SK-N-SH treated with all-trans-retinoic acid at 6 μM for 48 hours (cell line): ENCODE results near the gene DPP10.

ENCODE experiments used
- ATAC-seq: fragments of 200-7000 bp; cut with Tn5 transposase; 3 replicates; pipeline ENCODE4 v1.9.1; 2020; ENCODE audit warnings: mild to moderate bottlenecking, moderate library complexity
- BACH2 ChIP-seq: fragments of 250-450 bp; sonication (Bioruptor Pico); IDR thresholded peaks from 2 replicates; pipeline ENCODE4 v1.9.0; 2021; ENCODE audit warnings: mild to moderate bottlenecking, borderline replicate concordance
- CREB5 ChIP-seq: fragments of 250-450 bp; sonication (Bioruptor Pico); IDR thresholded peaks from 2 replicates; pipeline ENCODE4 v1.5.1; 2020; ENCODE audit warnings: low read depth, mild to moderate bottlenecking, moderate library complexity
- CSDC2 ChIP-seq: fragments of 250-450 bp; sonication (Bioruptor Pico); IDR thresholded peaks from 2 replicates; pipeline ENCODE4 v1.5.0; 2020; ENCODE audit warnings: mild to moderate bottlenecking, moderate library complexity
- CSRNP3 ChIP-seq: fragments of 250-450 bp; sonication (Bioruptor Pico); IDR thresholded peaks from 2 replicates; pipeline ENCODE4 v1.5.1; 2021; ENCODE audit warnings: mild to moderate bottlenecking, moderate library complexity
- ESRRG ChIP-seq: fragments of 250-450 bp; sonication (Bioruptor Pico); IDR thresholded peaks from 2 replicates; pipeline ENCODE4 v1.6.1; 2021; ENCODE audit warnings: mild to moderate bottlenecking
- GLIS3 ChIP-seq: fragments of 250-450 bp; sonication (Bioruptor Pico); IDR thresholded peaks from 2 replicates; pipeline ENCODE4 v1.5.0; 2020; ENCODE audit warnings: mild to moderate bottlenecking, moderate library complexity
- ISL1 ChIP-seq: fragments of 250-450 bp; sonication (Bioruptor Pico); IDR thresholded peaks from 2 replicates; pipeline ENCODE4 v2.1.2; 2022; ENCODE audit warnings: mild to moderate bottlenecking, moderate library complexity
- OSR1 ChIP-seq: fragments of 250-450 bp; sonication (Bioruptor Pico); IDR thresholded peaks from 2 replicates; pipeline ENCODE4 v1.8.0; 2022; ENCODE audit warnings: moderate library complexity, mild to moderate bottlenecking, inconsistent platforms
- PATZ1 ChIP-seq: fragments of 250-450 bp; sonication (Bioruptor Pico); IDR thresholded peaks from 2 replicates; pipeline ENCODE4 v1.8.0; 2020; ENCODE audit warnings: mild to moderate bottlenecking, moderate library complexity, borderline replicate concordance
- POU6F1 ChIP-seq: fragments of 250-450 bp; sonication (Bioruptor Pico); IDR thresholded peaks from 2 replicates; pipeline ENCODE4 v1.8.0; 2021; ENCODE audit warnings: low read depth, mild to moderate bottlenecking, moderate library complexity, borderline replicate concordance
- RARB ChIP-seq: fragments of 250-450 bp; sonication (Bioruptor Pico); IDR thresholded peaks from 2 replicates; pipeline ENCODE4 v1.8.0; 2021; ENCODE audit warnings: mild to moderate bottlenecking, moderate library complexity
- SNAI2 ChIP-seq: fragments of 250-450 bp; sonication (Bioruptor Pico); IDR thresholded peaks from 2 replicates; pipeline ENCODE4 v1.5.0; 2020; ENCODE audit warnings: mild to moderate bottlenecking, moderate library complexity
- TCF4 ChIP-seq: fragments of 250-450 bp; sonication (Bioruptor Pico); IDR thresholded peaks from 2 replicates; pipeline ENCODE4 v1.8.0; 2021; ENCODE audit warnings: mild to moderate bottlenecking, moderate library complexity, borderline replicate concordance
- TOX ChIP-seq: fragments of 250-450 bp; sonication (Bioruptor Pico); IDR thresholded peaks from 2 replicates; pipeline ENCODE4 v1.8.0; 2021; ENCODE audit warnings: mild to moderate bottlenecking, moderate library complexity, borderline replicate concordance
- TSHZ2 ChIP-seq: fragments of 250-450 bp; sonication (Bioruptor Pico); IDR thresholded peaks from 2 replicates; pipeline ENCODE4 v1.5.0; 2020; ENCODE audit warnings: mild to moderate bottlenecking, moderate library complexity
- ZC3H10 ChIP-seq: fragments of 250-450 bp; sonication (Bioruptor Pico); IDR thresholded peaks from 2 replicates; pipeline ENCODE4 v1.5.1; 2021; ENCODE audit warnings: mild to moderate bottlenecking, moderate library complexity
- ZFP3 ChIP-seq: fragments of 250-450 bp; sonication (Bioruptor Pico); IDR thresholded peaks from 2 replicates; pipeline ENCODE4 v1.5.0; 2020; ENCODE audit warnings: mild to moderate bottlenecking, moderate library complexity
- ZNF565 ChIP-seq: fragments of 450-650 bp; formaldehyde crosslinking; conservative IDR thresholded peaks from 2 replicates; pipeline ENCODE4 v1.5.0; 2020; ENCODE audit warnings: low read depth, mild to moderate bottlenecking, moderate library complexity
- ZNF70 ChIP-seq: fragments of 450-650 bp; formaldehyde crosslinking; IDR thresholded peaks from 2 replicates; pipeline ENCODE4 v1.5.0; 2020; ENCODE audit warnings: mild to moderate bottlenecking, moderate library complexity
- ZNF8 ChIP-seq: fragments of 450-650 bp; formaldehyde crosslinking; IDR thresholded peaks from 2 replicates; pipeline ENCODE4 v1.5.0; 2020; ENCODE audit warnings: mild to moderate bottlenecking, moderate library complexity

The DPP10 gene

GRCh38 chr2:115094441-115094840 is 652.0 kb downstream of the DPP10 start:
- TF ChIP-seq ESRRG (CRISPR knock-in tag) (no peak), OSR1 (no peak), GLIS3 (CRISPR knock-in tag) (no peak), ZNF8 (CRISPR knock-in tag) (no peak), TSHZ2 (CRISPR knock-in tag) (no peak)
- no peak for ATAC-seq

GRCh38 chr2:115105966-115106365 is 663.5 kb downstream of the DPP10 start:
- ATAC-seq: no peak
- TF ChIP-seq PATZ1 (CRISPR knock-in tag) (no peak), CSRNP3 (CRISPR knock-in tag) (no peak), ZNF565 (CRISPR knock-in tag) (no peak), ISL1 (no peak), ZNF8 (CRISPR knock-in tag) (no peak), CREB5 (CRISPR knock-in tag) (no peak), CSDC2 (CRISPR knock-in tag) (no peak), ESRRG (CRISPR knock-in tag) (no peak), ZC3H10 (CRISPR knock-in tag) (no peak), RARB (CRISPR knock-in tag) (no peak), OSR1 (no peak), ZNF70 (CRISPR knock-in tag) (no peak), BACH2 (CRISPR knock-in tag) (no peak), GLIS3 (CRISPR knock-in tag) (no peak), SNAI2 (CRISPR knock-in tag) (no peak), TCF4 (CRISPR knock-in tag) (no peak), ZFP3 (CRISPR knock-in tag) (no peak), TOX (CRISPR knock-in tag) (no peak), POU6F1 (CRISPR knock-in tag) (no peak), TSHZ2 (CRISPR knock-in tag) (no peak)
- TF ChIP-seq, all 23 proteins: peak for 0
